ENCODE data around the gene EXOC6. TPM values are rescaled to one million over a fixed set of nuclear protein-coding genes. Genes with fewer than 3 reads are reported as not detected.

Gene EXOC6
- 11.3 and 13.9 TPM in 2 replicates for total RNA-seq

GRCh38 chr10:92848441-92849233 is at the start of gene EXOC6:
Gene EXOC6, plus strand, starts transcription at chr10:92848520. Its CDS starts 14 bp downstream, at chr10:92848534.
- intact Hi-C loops (cut with micrococcal nuclease), result loop anchor here (1.0 to 5.0 kb wide), 12 partner anchors 11 to 1976 kb away; partner anchors contain the start of genes BTAF1, CEP55, CPEB3 and MARCHF5

- intact Hi-C loops (cut with micrococcal nuclease), result no loop called here
Measured at GRCh38 chr10:92799568-92799967, 48.8 kb upstream of the EXOC6 start.

- intact Hi-C loops (cut with micrococcal nuclease), result no loop called here
Measured at GRCh38 chr10:92800134-92800733, 48.1 kb upstream of the EXOC6 start.

GRCh38 chr10:92801978-92802872 is 46.1 kb upstream of the EXOC6 start:
- intact Hi-C loops (cut with micrococcal nuclease), result no loop called here

GRCh38 chr10:92809840-92810239 is 38.5 kb upstream of the EXOC6 start:
- intact Hi-C loops (cut with micrococcal nuclease), result no loop called here

GRCh38 chr10:92810934-92811532 is 37.3 kb upstream of the EXOC6 start:
- intact Hi-C loops (cut with micrococcal nuclease), result no loop called here

GRCh38 chr10:92811986-92812385 is 36.3 kb upstream of the EXOC6 start:
- intact Hi-C loops (cut with micrococcal nuclease), result no loop called here

GRCh38 chr10:92813979-92814378 is 34.3 kb upstream of the EXOC6 start:
- intact Hi-C loops (cut with micrococcal nuclease), result no loop called here

GRCh38 chr10:92814790-92815189 is 33.5 kb upstream of the EXOC6 start:
- intact Hi-C loops (cut with micrococcal nuclease), result no loop called here

GRCh38 chr10:92816091-92816531 is 32.2 kb upstream of the EXOC6 start:
- intact Hi-C loops (cut with micrococcal nuclease), result no loop called here

GRCh38 chr10:92822060-92822634 is 26.2 kb upstream of the EXOC6 start:
- intact Hi-C loops (cut with micrococcal nuclease), result no loop called here

GRCh38 chr10:92822964-92823363 is 25.4 kb upstream of the EXOC6 start:
- intact Hi-C loops (cut with micrococcal nuclease), result no loop called here

GRCh38 chr10:92826061-92826460 is 22.3 kb upstream of the EXOC6 start:
- intact Hi-C loops (cut with micrococcal nuclease), result no loop called here

GRCh38 chr10:92826504-92826903 is 21.8 kb upstream of the EXOC6 start:
- intact Hi-C loops (cut with micrococcal nuclease), result no loop called here

- intact Hi-C loops (cut with micrococcal nuclease), result no loop called here
Measured at GRCh38 chr10:92829042-92829785, 19.1 kb upstream of the EXOC6 start.

GRCh38 chr10:92829786-92830377 is 18.4 kb upstream of the EXOC6 start:
- intact Hi-C loops (cut with micrococcal nuclease), result loop anchor here (5.0 kb wide), 1 partner anchor 1033 kb away; the partner anchor contains the start of gene TNKS2

GRCh38 chr10:92830478-92831389 is 17.6 kb upstream of the EXOC6 start:
- intact Hi-C loops (cut with micrococcal nuclease), result loop anchor here (5.0 kb wide), 1 partner anchor 1033 kb away; the partner anchor contains the start of gene TNKS2

- intact Hi-C loops (cut with micrococcal nuclease), result loop anchor here (5.0 kb wide), 1 partner anchor 1035 kb away; the partner anchor contains the start of gene TNKS2
Measured at GRCh38 chr10:92832121-92832520, 16.2 kb upstream of the EXOC6 start.

All from T-helper 1 cell treated with Interleukin-12 subunit alpha and Interleukin-12 subunit beta and Interleukin-4 antibody, amounts not matched to agents 30 ng/mL and 1 ng/mL, for 36 hours (primary cell).